ENCODE data around the gene GGT5.
"Not testable (repeated sequence)": the region's sequence is repeated elsewhere in the genome, so short reads cannot be mapped to it uniquely, and the experiment has no call there.

Gene GGT5

DNA sequence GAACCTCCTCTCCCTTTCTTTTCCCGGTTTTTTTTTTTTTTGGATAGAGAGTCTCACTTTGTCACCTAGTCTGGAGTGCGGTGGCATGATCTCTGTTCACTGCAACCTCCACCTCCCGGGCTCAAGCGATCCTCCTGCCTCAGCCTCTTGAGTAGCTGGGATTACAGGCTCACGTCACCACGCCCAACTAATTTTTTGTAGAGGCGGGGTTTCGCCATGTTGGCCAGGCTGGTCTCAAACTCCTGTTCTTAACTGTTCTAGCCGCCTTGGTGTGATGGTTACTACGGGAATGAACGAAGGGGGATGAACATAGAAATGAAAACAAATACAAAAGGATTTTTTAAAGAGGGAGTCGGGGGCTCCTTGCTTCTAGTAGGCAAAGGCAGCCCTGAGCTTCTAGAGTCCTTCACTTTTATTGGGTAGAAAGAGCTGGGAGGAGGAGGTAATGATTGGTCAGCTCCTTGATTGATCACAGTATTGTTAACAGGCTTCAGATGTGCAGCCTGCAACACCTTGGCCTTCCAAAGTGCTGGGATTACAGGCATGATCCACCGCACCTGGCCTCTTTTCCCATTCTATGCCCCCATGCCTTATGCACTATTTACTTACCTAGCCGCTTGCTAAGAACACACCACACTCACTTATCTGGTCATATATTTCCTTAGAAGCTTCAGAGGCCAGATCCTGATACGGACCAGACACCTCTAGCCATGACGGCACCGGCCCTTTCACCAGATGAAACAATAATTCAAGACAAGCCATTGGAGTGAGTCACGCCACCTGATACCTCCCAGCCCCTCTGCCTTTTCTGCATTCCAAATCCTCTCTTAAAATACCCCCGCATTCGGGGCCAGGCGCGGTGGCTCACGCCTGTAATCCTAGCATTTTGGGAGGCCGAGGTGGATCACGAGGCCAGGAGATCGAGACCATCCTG lies 42.9 kb downstream of the GGT5 start:
- no peak for DNase-seq

DNA sequence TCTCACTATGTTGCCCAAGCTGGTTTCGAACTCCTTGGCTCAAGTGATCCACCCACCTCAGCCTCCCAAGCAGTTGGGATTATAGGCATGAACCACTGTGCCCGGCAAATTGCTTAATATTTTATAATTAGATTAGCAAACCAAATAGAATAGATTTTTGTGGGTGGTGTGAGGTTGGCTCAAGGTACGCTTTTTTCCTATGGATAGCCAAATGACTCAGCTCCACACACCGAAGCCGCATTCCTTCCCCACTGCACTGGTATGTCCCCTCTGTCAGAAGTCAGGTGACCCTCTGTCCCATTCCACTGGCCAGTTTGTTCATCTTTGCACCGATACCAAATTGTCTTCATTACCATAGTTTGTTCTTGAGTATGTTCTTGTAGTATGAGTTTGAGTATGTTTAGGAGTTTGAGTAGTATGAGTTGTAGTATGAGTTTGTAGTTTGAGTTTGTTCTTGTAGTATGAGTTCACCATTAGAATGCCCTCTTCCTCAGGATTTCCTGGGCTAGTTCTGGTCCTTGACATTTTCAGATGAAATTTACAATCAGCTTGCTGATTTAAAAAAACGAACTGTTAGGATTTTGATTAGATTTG lies 44.2 kb downstream of the GGT5 start:
- DNase-seq = no peak

DNA sequence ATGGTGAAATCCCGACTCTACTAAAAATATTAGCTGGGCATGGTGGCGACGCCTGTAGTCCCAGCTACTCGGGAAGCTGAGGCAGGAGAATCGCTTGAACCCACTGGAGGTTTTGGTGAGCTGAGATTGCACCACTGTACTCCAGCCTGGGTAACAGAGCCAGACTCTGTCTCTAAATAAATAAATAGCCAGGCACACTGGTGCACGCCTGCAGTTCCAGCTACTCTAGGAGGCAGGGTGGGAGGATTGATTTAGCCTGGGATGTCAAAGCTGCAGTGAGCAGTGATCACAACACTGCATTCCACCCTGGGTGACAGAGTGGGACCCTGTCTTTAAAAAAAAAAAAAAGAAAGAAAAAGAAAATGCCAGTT lies 46.2 kb downstream of the GGT5 start:
- DNase-seq = no peak

DNA sequence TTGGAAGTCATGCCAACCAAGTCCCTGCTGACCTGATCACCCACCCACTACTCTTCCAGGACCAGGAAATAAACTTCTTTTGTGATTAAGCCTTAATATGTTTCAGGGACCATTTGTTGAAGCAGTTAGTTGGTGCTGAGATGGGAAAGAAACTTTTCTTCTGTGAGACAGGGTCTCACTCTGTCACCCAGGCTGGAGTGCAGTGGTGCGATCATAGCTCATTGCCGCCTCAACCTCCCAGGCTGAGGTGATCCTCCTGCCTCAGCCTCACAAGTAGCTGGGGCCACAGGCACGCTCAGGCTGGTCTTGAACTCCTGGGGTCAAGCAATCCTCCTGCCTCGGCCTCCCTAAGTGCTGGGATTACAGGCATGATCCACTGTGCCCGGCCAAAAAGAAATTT lies 53.0 kb downstream of the GGT5 start:
- no peak for DNase-seq

DNA sequence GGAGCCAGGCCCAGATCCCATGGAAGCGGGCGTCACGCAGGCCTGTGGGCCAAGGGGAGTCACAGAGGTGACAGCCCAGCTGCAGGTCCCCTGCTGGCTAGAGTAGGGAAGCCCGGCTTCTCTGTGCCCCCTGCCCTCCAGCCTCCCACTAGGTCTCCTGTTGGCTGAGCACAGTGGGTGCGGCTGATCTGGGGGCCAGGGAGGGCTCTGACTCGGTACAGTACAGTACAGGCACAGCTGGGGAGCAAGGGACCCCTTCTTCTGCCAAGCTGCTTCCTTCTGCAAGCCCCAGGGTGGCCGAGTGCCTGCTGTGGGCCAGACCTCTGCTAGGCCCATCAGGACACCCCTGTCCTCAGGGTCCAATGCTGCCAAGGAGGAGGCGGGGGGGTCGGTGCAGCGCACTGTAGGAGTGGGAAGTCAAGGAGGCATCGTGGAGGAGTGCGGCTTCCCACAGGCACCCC lies 53.5 kb downstream of the GGT5 start:
- DNase-seq = no peak

DNA sequence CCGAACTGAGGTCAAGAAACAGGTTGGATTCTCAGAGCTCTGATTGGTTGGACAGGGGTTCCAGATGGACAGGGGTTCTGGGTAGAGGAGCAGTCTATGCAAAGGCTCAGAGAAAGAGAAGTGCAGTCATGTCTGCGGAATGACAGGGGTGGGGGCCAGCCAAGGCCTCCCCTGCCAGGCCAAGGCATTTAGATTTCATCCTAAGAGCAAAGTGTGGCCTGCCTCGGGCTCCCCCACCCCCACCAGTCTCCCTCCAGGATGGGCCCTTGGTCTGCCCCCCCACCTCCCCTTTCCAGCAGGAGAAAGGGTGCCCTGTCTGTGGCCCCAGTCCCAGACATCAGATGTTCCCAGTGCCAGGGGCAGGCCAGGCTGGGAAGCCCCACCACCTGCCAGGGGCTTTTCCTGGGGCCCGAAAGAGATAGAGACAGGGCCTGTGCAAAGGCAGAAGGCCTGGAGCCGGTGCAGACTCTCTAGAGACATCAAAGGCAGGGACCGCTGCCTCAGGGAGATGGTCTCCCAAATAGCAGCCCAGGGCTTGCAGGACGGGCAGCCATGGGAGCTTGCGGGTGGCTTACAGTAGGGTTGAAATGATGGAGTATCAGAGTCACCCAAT lies 54.2 kb downstream of the GGT5 start:
- no peak for DNase-seq

DNA sequence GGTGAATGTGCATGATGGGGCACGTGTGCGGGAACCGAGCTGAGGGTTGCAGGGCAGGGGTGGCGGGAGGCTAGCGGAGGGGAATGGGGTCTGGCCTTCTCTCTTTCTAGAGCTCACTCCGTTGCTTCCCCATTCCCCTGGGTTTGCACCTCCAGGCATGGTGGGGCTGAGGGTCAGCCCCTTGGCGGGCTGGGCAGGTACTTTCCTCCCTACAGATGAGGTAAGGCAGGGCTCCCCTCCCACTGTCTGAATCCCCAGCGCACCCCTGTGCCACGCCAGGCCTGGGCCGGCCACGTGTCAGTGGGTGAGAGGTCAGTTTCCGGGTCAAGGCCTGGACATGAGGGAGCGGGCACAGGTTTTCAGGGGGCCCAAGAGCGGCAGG lies 54.7 kb downstream of the GGT5 start:
- no peak for DNase-seq

DNA sequence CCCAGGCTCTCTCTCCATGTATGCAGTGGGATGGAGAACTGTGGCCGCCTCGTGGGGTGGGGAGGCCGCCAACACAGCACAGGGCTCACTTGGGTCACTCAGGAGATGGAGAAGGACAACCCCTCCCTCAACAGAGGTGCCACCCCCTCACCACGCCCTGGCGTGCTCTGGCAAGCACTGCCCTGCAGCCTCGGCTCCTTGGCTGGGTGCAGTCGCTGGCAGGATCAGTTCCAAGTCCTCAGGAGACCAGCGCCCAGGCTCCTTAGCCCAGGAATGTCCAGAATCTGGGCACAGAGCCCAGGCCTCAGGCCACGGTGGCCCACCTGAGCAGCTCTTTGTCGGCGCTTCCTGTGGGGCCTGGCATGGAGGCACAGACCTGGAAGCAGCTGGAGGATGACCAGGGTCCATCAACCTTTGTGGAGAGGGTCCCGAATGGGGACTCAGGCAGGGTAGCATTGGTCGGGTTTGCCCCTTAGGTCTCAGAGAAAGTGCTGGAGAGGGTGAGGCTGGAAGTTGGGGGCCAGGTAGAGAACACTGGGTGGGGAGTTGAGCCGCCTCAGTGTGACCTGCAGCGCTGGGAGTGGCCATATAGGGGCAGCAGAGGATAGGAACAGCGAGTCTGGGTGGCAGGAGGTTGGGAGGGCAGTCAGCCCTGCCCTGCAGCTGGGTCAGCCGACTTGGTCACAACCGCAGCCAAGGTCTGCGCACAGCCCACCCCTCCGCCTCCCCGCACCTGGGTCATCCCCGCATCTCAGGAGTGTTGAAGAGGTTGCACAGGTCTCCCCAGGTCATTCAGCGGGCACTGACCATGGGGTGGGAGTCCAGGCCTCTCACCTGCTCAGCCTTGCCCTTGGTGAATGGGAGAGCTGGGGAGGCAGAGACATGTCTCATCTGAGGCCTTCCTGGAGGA lies 55.4 kb downstream of the GGT5 start:
- DNase-seq = no peak

DNA sequence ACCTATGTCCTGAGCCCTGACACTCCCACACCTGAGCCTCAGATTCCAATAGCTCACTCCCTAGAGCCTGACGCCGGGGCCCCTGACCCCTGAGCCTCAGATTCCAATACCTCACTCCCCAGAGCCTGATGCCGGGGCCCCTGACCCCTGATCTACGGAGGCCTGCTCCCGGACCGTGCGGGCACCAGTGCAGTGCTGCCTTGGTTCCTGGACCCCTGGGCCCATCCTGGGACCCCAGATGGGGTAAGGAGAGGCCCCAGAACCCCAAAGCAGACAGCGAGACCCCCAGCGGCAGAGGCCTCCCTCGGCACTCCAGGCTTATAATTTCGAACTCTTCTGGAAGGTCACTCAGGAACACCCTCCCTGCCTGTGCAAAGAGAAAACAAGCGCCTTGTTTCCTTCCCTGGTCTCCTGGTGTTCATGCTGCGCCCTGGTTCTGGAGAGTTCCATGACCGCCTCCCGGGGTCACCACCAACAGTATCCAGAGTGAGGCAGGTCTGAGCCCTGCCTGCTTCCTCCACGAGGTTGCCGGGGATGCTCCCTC lies 56.1 kb downstream of the GGT5 start:
- DNase-seq = no peak

DNA sequence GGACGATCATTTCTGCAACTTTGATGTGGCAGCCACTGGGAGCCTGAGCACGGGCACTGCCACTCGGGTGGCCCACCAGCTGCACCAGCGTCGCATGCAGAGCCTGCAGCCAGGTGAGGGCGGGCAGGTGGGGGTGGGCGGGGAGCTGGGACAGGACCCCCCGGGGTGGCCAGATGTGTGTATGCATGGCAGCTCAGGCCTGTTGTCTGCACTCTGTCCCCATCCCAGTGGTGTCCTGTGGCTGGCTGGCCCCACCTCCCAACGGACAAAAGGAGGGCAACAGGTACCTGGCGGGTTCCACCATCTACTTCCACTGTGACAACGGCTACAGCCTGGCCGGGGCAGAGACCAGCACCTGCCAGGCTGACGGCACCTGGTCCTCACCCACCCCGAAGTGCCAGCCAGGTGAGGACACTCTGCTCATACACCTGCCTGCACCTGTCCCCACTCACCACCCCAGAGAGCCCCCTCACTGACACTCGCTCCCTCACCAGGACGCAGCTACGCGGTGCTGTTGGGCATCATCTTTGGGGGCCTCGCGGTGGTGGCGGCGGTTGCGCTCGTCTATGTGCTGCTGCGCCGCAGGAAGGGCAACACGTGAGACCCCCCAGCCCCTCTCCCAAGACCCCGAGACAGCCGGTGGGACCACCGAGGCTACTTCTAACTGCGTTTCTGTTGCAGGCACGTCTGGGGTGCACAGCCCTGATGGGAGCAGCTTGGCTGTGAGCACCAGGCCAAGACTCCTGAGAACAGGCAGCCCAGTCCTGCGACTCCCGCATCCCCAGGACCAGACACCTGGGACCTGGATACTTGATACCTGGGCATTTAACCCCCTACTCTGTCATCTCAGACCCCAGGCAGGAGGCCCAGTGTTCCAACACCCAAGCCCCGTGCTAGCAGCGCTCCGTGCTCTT lies 56.9 kb downstream of the GGT5 start:
- DNase-seq = no peak

DNA sequence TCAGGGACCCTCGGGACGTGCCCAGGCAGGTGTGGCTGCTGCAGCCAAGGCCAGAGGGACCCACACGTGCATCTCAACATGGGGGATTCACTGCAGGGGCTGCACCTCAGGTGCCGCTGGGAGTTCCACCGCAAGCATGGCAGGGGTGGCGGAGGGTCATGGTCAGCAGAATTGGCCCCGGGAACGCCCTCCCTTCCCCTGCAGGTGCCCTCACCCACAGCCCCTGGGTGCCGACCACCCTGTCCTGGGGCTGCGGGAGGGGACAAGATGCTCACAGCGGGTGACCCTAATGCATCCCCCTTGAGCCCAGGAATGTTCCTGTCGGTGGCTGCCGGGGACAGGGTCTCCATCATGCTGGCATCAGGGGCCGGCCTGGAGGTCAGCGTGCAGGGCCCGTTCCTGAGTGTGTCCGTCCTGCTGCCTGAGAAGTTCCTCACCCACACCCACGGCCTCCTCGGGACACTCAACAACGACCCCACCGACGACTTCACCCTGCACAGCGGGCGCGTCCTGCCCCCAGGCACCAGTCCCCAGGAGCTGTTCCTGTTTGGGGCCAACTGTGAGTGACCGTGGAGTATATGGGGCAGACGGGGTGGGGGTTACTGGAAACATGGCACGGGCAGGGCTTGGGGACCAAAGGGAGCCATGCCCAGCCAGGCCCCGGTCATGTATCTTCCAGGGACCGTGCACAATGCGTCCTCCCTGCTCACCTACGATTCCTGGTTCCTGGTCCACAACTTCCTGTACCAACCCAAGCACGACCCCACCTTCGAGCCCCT lies 57.8 kb downstream of the GGT5 start:
- no peak for DNase-seq

DNA sequence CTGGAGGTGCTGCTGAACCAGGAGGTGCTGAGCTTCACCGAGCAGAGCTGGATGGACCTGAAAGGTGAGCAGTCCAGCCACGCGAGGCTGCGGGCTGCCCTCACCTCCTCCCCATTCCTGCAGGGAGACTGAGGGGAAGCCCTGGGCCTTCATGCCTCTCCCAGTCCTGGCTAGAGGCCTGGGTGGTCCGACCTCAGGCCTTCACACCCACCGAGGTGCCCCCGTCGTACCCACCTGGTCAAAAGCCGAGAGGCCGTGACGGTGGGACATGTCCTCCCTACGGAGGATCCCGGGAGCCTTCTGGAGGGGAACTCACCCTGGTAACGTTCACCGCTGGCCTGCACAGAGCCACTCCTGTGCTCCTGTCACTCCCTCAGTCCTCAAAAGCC lies 58.5 kb downstream of the GGT5 start:
- no peak for DNase-seq

DNA sequence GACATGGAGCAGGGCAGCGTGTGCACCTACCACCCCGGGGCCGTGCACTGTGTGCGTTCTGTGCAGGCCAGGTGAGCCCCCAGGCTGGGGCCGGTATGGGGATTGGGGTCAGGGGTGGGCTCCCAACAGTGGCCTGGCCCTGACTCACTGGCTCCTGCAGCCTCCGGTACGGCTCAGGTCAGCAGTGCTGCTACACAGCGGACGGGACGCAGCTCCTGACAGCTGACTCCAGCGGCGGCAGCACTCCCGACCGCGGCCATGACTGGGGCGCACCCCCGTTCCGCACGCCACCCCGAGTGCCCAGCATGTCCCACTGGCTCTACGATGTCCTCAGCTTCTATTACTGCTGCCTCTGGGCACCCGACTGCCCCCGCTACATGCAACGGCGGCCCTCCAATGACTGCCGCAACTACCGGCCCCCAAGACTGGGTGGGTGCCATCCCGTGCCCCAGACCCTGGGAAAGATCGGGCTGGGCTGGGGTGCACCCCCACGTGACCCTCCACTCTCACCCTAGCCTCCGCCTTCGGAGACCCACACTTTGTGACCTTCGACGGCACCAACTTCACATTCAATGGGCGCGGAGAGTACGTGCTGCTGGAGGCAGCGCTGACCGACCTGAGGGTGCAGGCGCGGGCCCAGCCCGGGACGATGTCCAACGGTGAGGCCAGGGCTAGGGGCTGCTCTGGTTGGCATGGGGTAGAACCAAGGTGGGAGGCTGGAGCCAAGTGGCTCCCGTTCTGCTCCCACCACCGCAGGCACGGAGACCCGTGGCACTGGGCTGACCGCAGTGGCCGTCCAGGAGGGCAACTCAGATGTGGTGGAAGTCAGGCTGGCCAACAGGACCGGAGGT lies 59.2 kb downstream of the GGT5 start:
- DNase-seq = no peak

DNA sequence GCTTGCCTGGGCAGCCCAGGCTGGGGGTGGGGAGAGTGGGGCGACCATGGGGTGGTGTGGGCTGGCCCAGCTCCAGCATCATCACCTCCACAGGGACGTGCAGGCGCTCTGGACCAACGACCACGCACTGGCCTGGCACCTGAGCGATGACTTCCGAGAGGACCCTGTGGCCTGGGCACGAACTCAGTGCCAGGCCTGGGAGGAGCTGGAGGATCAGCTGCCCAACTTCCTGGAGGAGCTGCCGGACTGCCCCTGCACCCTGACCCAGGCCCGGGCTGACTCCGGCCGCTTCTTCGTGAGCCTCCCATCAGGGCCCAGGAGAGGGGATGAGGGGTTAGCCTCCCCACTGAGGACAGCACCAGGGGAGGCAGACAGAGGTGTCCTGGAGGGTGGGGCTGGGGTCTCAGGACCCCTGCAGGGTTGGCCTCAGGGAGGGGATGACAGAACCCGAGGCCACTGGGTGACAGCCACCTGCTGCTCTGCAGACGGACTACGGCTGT lies 59.8 kb downstream of the GGT5 start:
- no peak for DNase-seq

DNA sequence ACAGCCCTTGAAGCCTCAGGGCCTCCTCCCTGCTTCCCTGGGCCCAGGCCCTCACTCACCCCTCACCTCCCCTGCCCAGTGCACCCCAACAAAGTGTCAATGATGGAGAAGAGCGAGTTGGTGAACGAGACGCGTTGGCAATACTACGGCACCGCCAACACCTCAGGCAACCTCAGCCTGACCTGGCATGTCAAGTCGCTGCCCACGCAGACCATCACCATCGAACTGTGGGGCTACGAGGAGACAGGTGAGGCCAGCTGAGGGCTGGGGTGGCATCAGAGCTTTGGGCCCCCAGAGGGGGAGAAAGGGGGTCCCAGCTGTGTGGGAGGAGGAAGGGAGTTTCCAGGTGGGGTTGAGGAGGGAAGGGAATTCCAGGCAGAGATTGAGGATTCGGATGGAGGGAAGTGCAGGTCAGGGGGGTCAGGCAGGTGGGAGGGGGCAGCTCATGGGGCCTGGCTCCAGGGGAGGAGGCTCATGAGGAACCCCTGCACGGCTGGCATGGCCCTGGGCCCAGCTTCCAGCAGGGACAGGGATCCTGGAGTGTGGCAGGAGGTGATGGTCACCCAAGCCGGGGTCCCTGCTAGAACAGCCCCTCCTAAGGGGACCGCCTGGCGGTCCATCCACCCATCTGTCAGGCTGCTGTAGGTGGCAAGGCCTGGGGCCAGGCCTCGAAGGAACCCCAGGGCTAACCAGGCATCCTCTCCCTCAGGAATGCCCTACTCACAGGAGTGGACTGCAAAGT lies 60.7 kb downstream of the GGT5 start:
- DNase-seq = no peak

DNA sequence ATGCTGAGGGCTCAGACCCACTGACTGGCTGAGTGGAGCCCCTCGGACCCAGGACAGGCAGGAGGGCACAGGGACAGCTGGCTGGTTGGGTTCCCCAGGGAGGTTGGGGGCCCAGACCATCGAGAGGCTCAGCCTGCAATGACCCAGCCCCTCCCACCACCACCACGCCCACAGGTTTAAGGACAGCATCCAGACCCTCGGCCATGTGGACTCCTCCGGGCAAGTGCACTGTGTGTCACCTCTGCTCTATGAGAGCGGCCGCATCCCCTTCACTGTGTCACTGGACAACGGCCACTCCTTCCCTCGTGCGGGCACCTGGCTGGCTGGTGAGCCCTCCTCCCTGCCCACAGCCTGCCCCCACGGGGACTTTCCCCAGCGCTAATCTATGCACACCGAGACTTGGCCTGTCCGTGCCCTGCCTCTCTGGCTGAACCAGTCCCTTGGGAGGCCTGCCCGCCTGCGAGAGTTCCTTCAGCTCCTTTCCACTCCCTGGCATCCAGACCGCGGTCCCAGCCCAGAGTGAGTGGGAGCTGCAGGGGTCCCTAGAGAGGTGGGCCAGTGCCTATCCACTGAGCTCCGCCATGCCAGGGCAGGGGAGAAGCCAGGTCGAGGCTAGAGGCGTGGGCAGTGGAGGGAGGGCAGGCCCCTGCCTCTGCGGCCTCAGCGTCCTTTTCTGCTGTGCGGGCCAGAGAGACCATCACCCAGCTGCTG lies 61.4 kb downstream of the GGT5 start:
- no peak for DNase-seq

DNA sequence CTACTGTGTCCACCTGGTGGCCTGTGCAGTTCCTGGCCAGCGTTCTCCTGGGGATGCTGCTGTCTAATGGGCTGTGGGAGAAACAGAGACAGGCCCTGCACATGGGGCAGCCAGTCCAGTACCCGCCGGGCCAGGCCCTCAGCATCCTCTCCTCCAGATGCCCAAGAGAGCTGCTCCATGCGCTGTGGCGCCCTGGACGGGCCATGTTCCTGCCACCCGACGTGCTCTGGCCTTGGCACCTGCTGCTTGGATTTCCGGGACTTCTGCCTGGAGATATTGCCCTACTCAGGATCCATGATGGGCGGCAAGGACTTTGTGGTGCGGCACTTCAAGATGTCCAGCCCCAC lies 62.0 kb downstream of the GGT5 start:
- not testable (repeated sequence) for DNase-seq
